GM23338 (cell line): ENCODE results near the gene ORAI2. TPM values are rescaled to one million over a fixed set of nuclear protein-coding genes. Genes with fewer than 3 reads are reported as not detected.
"Not testable (repeated sequence)": the region's sequence is repeated elsewhere in the genome, so short reads cannot be mapped to it uniquely, and the experiment has no call there.

Source experiments
- ATAC-seq: fragments of 200-7000 bp; cut with Tn5 transposase; 3 replicates; pipeline ENCODE4 v1.9.1; 2020
- DNase-seq: peaks from one replicate; pipeline ENCODE4 v3.0.0-alpha.2; 2015; ENCODE audit warnings: low spot score
- H2AFZ ChIP-seq: fragments of 200-600 bp; sonication (generic); 2 replicates; pipeline ENCODE4 v1.8.0; 2016; ENCODE audit warnings: antibody characterized with exemption, mild to moderate bottlenecking, moderate library complexity
- H3F3A ChIP-seq: fragments of 200-600 bp; sonication (generic); replicated peaks from 2 replicates; pipeline ENCODE4 v1.8.0; 2017; ENCODE audit warnings: antibody characterized with exemption, mixed run types, low read depth
- H3K27ac ChIP-seq: fragments of 200-600 bp; sonication (generic); 2 replicates; pipeline ENCODE4 v1.6.1; 2016; ENCODE audit warnings: low read depth
- H3K27me3 ChIP-seq: fragments of 200-600 bp; sonication (generic); 2 replicates; pipeline ENCODE4 v1.8.0; 2016; ENCODE audit warnings: mild to moderate bottlenecking, mixed run types, moderate library complexity; ENCODE audit not compliant: insufficient read depth
- H3K36me3 ChIP-seq: fragments of 200-600 bp; sonication (generic); 2 replicates; pipeline ENCODE4 v1.8.0; 2016; ENCODE audit warnings: mild to moderate bottlenecking; ENCODE audit not compliant: insufficient read depth
- H3K4me1 ChIP-seq: fragments of 200-600 bp; sonication (generic); 2 replicates; pipeline ENCODE4 v1.8.0; 2016; ENCODE audit warnings: mild to moderate bottlenecking, moderate library complexity; ENCODE audit not compliant: insufficient read depth
- H3K4me2 ChIP-seq: fragments of 200-600 bp; sonication (generic); 2 replicates; pipeline ENCODE4 v1.7.1; 2017; ENCODE audit warnings: mixed run types
- H3K4me3 ChIP-seq: fragments of 200-600 bp; sonication (generic); 2 replicates; pipeline ENCODE4 v1.6.1; 2016; ENCODE audit warnings: mixed run types
- H3K79me2 ChIP-seq: fragments of 200-600 bp; sonication (generic); replicated peaks from 2 replicates; pipeline ENCODE4 v1.8.0; 2017; ENCODE audit warnings: mild to moderate bottlenecking; ENCODE audit not compliant: insufficient read depth
- H3K9me2 ChIP-seq: fragments of 200-600 bp; sonication (generic); 2 replicates; pipeline ENCODE4 v1.8.0; 2017; ENCODE audit not compliant: insufficient read depth
- H4K20me1 ChIP-seq: fragments of 200-600 bp; sonication (generic); replicated peaks from 2 replicates; pipeline ENCODE4 v1.8.0; 2017; ENCODE audit warnings: mild to moderate bottlenecking; ENCODE audit not compliant: insufficient read depth
- H3K27ac Mint-ChIP-seq: 2 replicates; pipeline ENCODE4 v1.8.0; 2020; ENCODE audit warnings: inconsistent platforms, mild to moderate bottlenecking, moderate library complexity, mixed read lengths
- H3K27me3 Mint-ChIP-seq: 3 replicates; pipeline ENCODE4 v1.8.0; 2022; ENCODE audit warnings: low read depth, mild to moderate bottlenecking, moderate library complexity, mixed read lengths, inconsistent platforms; ENCODE audit not compliant: insufficient read depth, poor library complexity
- H3K36me3 Mint-ChIP-seq: 3 replicates; pipeline ENCODE4 v1.8.0; 2021; ENCODE audit warnings: low read depth, mild to moderate bottlenecking, inconsistent platforms, moderate library complexity, mixed read lengths
- H3K4me1 Mint-ChIP-seq: 3 replicates; pipeline ENCODE4 v1.8.0; 2020; ENCODE audit warnings: mild to moderate bottlenecking, inconsistent platforms, mixed read lengths
- H3K4me3 Mint-ChIP-seq: 3 replicates; pipeline ENCODE4 v1.8.0; 2021; ENCODE audit warnings: moderate library complexity, mild to moderate bottlenecking, inconsistent platforms, mixed read lengths
- H3K9me3 Mint-ChIP-seq: 3 replicates; pipeline ENCODE4 v1.8.0; 2020; ENCODE audit warnings: moderate library complexity, mild to moderate bottlenecking, inconsistent platforms, mixed read lengths
- CREB1 ChIP-seq: fragments of 250-450 bp; sonication (Bioruptor Pico); IDR thresholded peaks from 2 replicates; pipeline ENCODE4 v1.5.0; 2020; ENCODE audit warnings: low read depth, mild to moderate bottlenecking, moderate library complexity
- CTCF ChIP-seq, 2 experiments: fragments of 200-600 bp in 1 of 2; sonication (generic) in 1 of 2; conservative IDR thresholded peaks; 2 replicates each; pipeline versions ENCODE4 v1.5.1 to v1.6.1; 2016 to 2017; ENCODE audit warnings: antibody characterized with exemption in 2 of 2, low read depth in 2 of 2, mild to moderate bottlenecking in 2 of 2, moderate library complexity in 1 of 2
- ETS1 ChIP-seq: IDR thresholded peaks from 2 replicates; pipeline ENCODE4 v1.6.1; 2016; ENCODE audit warnings: antibody characterized with exemption
- EZH2 ChIP-seq: fragments of 200-600 bp; sonication (generic); IDR thresholded peaks from one replicate; pipeline ENCODE4 v1.8.0; 2017; ENCODE audit warnings: antibody characterized with exemption, mild to moderate bottlenecking, low read depth; ENCODE audit not compliant: unreplicated experiment
- EZH2phosphoT487 ChIP-seq: fragments of 200-600 bp; sonication (generic); IDR thresholded peaks from one replicate; pipeline ENCODE4 v1.8.1; 2018; ENCODE audit warnings: antibody characterized with exemption; ENCODE audit not compliant: unreplicated experiment
- JUNB ChIP-seq: IDR thresholded peaks from one replicate; pipeline ENCODE4 v1.6.1; 2016; ENCODE audit warnings: antibody characterized with exemption; ENCODE audit not compliant: unreplicated experiment
- NANOG ChIP-seq: IDR thresholded peaks from 2 replicates; pipeline ENCODE4 v1.6.1; 2016; ENCODE audit warnings: antibody characterized with exemption, borderline replicate concordance
- POLR2AphosphoS5 ChIP-seq: IDR thresholded peaks from 2 replicates; pipeline ENCODE4 v1.6.1; 2016; ENCODE audit warnings: antibody characterized with exemption, low read depth
- STAT1 ChIP-seq: IDR thresholded peaks from one replicate; pipeline ENCODE4 v1.6.1; 2016; ENCODE audit warnings: antibody characterized with exemption; ENCODE audit not compliant: unreplicated experiment
- ZNF114 ChIP-seq: fragments of 250-450 bp; sonication (Bioruptor Pico); IDR thresholded peaks from 2 replicates; pipeline ENCODE4 v1.5.0; 2020; ENCODE audit warnings: mild to moderate bottlenecking, moderate library complexity
- ZNF331 ChIP-seq: fragments of 250-450 bp; sonication (Bioruptor Pico); IDR thresholded peaks from 2 replicates; pipeline ENCODE4 v1.5.0; 2020; ENCODE audit warnings: low read depth, mild to moderate bottlenecking, moderate library complexity
- ZNF462 ChIP-seq: fragments of 250-450 bp; sonication (Bioruptor Pico); IDR thresholded peaks from 2 replicates; pipeline ENCODE4 v1.5.0; 2020; ENCODE audit warnings: mild to moderate bottlenecking, moderate library complexity
- polyA plus RNA-seq: library from polyadenylated mRNA; unstranded; fragments of >200 nt; fragmentation: Nextera tagmentation; extraction: Ambion mirVana; gene quantifications from 2 replicates; pipeline ENCODE4 v1.2.1, GENCODE V29; 2016
- total RNA-seq: library from RNA; depleted of rRNA; stranded (reverse); fragments of >200 nt; shearing (Covaris generic); gene quantifications from 2 replicates; pipeline ENCODE4 v1.2.3, GENCODE V29; 2014

Gene ORAI2
- total and polyA plus RNA-seq, 2 experiments from 2014 or later: 6.6 to 33.8 TPM

- H3K27ac ChIP-seq, H3K79me2 ChIP-seq, H3K27me3 ChIP-seq, H3K27me3 Mint-ChIP-seq, H3K4me3 ChIP-seq, DNase-seq, H3K4me3 Mint-ChIP-seq, H4K20me1 ChIP-seq, H3K4me1 Mint-ChIP-seq, H3K9me3 Mint-ChIP-seq, H3K9me2 ChIP-seq, H3K36me3 ChIP-seq, ATAC-seq, H3K27ac Mint-ChIP-seq, H3K4me1 ChIP-seq, H2AFZ ChIP-seq, H3K4me2 ChIP-seq, H3F3A ChIP-seq: not testable (repeated sequence)
- H3K36me3 Mint-ChIP-seq: peaks cover 25% of the 10 kb centered on the region
These were observed 21.6 kb downstream of the ORAI2 start for GRCh38 chr7:102454932-102455331.

GRCh38 chr7:102455596-102455995, 22.2 kb downstream of the ORAI2 start:
- Mint-ChIP-seq H3K4me1 (peaks cover 4% of the 10 kb centered on the region; the same call in 1 of the 3 replicates), H3K36me3 (peaks cover 25% of the 10 kb centered on the region), H3K27ac (no peak overlapping the region), H3K4me3 (no peak overlapping the region), H3K27me3 (peaks cover 6% of the 10 kb centered on the region), H3K9me3 (no peaks in the 10 kb centered on the region)
- ATAC-seq (no peak), DNase-seq (no peak)
- peaks cover 7% of the 10 kb centered on the region; the same call in 1 of the 2 replicates for H3K36me3 ChIP-seq
- H3K4me3 ChIP-seq: no peak overlapping the region
- H3K4me2 ChIP-seq: no peak overlapping the region
- 0 out of 2 replicates have a peak, but pooled peaks cover 1% of the 10 kb centered on the region for H3F3A ChIP-seq
- no peaks in the 10 kb centered on the region for H3K4me1 ChIP-seq
- H2AFZ ChIP-seq: no peak overlapping the region
- H3K9me2 ChIP-seq: no peaks in the 10 kb centered on the region
- H3K27me3 ChIP-seq: no peaks in the 10 kb centered on the region
- no peak overlapping the region for H3K27ac ChIP-seq
- no peaks in the 10 kb centered on the region; the same call in 1 of the 2 replicates for H4K20me1 ChIP-seq
- no peaks in the 10 kb centered on the region for H3K79me2 ChIP-seq
- TF ChIP-seq POLR2AphosphoS5 (no peak), ZNF114 (no peak), EZH2phosphoT487 (no peak), STAT1 (no peak), ZNF331 (CRISPR knock-in tag) (no peak), EZH2 (no peak), ZNF462 (CRISPR knock-in tag) (no peak), JUNB (no peak), ETS1 (no peak), NANOG (no peak), CTCF (conservative IDR thresholded peaks at IDR 0.05; ENCODE audit: low read depth in 2 of 2) (no peak), CREB1 (CRISPR knock-in tag) (no peak)
